ENCODE results near the gene MAPK10.

MAPK10 gene

GRCh38 chr4:86359944-86360478 is at the start of gene MAPK10:
Gene MAPK10, minus strand, starts transcription at chr4:86360053.
- DNase-seq (ENCODE audit: low read depth in 4 of 4, low spot score in 1 of 4), result peak in 2 of 4 experiments; percentile 2 to 7

DNA sequence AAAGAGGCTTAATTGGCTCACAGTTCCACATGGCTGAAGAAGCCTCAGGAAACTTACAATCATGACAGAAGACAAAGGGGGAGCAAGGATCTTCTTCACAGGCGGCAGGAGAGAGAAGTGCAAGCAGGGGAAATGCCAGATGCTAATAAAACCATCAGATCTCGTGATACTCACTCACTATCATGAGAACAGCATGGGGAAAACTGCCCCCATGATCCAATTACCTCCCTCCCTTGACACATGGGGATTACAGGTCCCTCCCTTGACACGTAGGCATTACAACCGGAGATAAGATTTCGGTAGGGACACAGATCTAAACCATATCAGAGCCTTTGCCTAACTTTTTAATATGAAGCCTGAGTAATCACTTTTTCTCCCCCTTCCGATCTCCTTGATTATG is 43.7 kb upstream of the MAPK10 start:
- DNase-seq (ENCODE audit: low read depth in 4 of 4, low spot score in 1 of 4), result no peak

GRCh38 chr4:86401826-86402225 is 42.0 kb upstream of the MAPK10 start:
- DNase-seq (ENCODE audit: low read depth in 4 of 4, low spot score in 1 of 4), result no peak

GRCh38 chr4:86400216-86400615 is 40.4 kb upstream of the MAPK10 start:
- DNase-seq (ENCODE audit: low read depth in 4 of 4, low spot score in 1 of 4), result no peak

DNA sequence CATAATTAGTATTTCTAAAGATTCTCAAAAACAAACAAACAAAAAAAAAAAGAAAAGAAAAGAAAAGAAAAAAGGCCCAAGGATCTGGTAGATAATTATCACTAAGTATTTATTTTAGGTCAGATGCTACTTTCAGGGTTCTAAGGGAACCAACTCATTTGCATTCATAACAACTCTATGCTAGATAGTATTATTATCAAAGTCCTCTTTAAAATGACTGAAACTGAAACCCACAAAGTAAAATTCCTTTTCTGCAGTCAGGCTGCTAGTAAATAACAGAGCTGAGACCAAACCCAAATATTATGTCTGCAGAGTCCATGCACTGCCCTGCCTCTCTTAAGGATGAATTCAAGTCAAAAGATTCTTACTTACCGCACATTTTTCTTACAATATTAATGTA is 38.3 kb upstream of the MAPK10 start:
- no peak for DNase-seq (ENCODE audit: low read depth in 4 of 4, low spot score in 1 of 4)

DNA sequence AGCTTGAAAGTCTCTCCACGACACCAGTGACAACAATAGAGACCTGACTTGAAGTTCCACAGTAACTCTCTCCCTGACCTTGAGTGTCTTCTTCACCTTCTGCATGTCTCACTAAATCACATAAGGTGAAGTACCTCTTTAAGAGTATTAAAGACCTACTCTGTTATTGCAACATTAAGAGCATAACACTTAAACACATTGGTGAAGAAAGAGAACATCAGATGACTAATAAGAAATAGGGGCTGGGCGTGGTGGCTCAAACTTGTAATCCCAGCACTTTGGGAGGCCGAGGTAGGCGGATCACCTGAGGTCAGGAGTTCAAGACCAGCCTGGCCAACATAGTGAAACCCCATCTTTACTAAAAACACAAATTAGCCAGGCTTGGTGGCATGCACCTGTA is 33.9 kb upstream of the MAPK10 start:
- DNase-seq (ENCODE audit: low read depth in 4 of 4, low spot score in 1 of 4), result no peak

DNA sequence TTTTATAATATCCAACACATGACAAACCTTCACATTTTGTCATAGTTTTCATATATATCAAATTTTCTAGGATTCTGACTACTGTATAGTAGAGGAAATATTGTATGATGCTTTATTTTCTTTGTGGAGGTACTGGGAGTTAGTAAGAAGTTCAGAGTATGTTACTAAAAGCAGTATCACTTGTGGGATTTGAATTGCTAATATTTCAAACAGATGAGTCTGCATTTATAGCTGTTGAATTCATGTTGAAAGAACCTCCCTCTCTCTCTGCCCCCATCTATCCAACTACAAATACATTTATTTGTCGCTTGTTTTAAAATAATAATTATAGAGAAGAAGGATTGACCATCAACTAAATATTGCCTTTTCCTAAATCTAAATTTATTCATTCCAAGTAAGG is 29.8 kb upstream of the MAPK10 start:
- no peak for DNase-seq (ENCODE audit: low read depth in 4 of 4, low spot score in 1 of 4)

- DNase-seq (ENCODE audit: low read depth in 4 of 4, low spot score in 1 of 4), result no peak
These were observed 28.4 kb upstream of the MAPK10 start for GRCh38 chr4:86388252-86388651.

- DNase-seq (ENCODE audit: low read depth in 4 of 4, low spot score in 1 of 4), result no peak
These were observed 27.1 kb upstream of the MAPK10 start for GRCh38 chr4:86386817-86387415.

- DNase-seq (ENCODE audit: low read depth in 4 of 4, low spot score in 1 of 4), result no peak
These were observed 26.3 kb upstream of the MAPK10 start for GRCh38 chr4:86386201-86386600.

DNA sequence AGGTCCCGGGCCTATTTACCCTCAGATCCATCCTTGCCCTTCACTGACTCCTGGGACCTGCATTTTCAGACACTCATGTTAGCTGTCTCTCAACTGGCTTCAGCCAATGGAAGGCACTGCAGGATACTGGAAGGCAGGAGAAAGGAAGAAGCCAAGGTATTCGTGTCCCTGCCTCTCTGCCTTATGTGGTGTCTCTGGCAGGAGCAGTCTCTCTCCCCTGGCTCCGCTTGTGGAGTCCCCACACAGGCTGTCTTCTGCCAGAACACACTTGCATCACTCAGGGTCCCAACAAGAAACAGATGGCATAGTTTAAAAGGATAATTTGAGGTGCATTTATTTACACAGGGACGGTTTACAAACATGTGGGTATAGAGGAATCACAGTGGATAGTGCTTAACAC is 21.6 kb upstream of the MAPK10 start:
- DNase-seq (ENCODE audit: low read depth in 4 of 4, low spot score in 1 of 4), result no peak

DNA sequence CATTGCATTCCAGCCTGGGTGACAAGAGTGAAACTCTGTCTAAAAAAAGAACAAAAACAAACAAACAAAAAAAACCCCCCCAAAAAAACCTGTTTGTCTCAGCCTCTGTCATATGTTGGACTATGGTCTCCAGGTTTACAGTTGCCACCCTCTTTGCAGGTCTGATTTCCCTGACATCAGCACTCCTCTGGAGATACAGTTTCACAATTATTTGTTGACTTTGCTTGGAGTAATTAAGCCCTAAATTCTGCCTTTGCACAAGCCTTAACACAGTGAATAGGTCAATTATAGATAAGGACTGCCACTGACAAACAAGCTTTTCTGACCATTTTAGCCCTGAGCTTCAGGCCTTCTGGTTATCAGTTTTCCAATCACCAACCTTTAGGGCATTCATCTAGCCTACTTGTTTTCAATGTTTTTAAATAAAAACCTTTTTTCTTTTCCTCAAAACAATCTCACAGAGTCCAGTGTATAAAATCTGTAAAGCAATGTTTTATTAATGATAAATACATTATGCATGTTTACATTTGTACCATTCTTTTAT is 20.4 kb upstream of the MAPK10 start:
- DNase-seq (ENCODE audit: low read depth in 4 of 4, low spot score in 1 of 4), result no peak

DNA sequence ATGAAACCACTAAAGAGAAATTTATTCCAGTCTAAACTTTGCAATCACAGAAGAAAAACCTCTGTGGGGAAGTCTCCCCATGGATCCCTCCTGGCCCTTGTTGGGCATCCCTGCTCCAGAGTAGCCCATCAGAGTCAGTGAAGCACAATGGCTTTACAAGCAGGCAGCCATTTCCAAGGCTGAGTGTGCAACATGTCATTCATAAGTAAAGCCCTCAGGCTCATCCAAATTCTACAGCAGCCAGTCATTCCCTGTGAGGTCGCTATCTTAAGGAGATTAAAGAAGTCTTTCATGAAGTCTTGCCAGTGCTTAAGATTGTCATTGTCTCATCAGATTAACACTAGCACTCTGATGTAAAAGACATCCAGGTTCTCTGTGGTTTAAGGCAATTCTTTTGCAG is 17.0 kb upstream of the MAPK10 start:
- no peak for DNase-seq (ENCODE audit: low read depth in 4 of 4, low spot score in 1 of 4)

DNA sequence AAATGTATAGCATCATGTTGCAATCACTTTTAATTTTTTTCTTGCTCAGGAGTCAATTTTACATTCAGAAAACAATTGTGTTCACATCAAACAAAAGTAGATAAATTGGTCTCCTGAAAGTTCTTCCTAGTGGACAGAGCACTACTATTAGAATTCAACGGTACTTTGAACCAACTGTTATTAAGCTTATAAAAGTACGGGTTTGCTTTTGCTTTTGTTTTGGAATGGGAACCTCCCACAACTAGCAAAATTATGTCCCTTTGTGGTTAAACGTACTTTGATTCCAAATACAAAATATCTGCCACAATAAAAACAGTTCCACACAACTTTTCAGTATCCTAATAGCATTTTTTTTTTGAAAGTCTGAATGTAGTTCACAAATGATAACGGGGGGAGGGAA is 8.6 kb upstream of the MAPK10 start:
- no peak for DNase-seq (ENCODE audit: low read depth in 4 of 4, low spot score in 1 of 4)

GRCh38 chr4:86367577-86367976 is 7.7 kb upstream of the MAPK10 start:
- no peak for DNase-seq (ENCODE audit: low read depth in 4 of 4, low spot score in 1 of 4)

GRCh38 chr4:86366920-86367319 is 7.1 kb upstream of the MAPK10 start:
- DNase-seq (ENCODE audit: low read depth in 4 of 4, low spot score in 1 of 4), result no peak

DNA sequence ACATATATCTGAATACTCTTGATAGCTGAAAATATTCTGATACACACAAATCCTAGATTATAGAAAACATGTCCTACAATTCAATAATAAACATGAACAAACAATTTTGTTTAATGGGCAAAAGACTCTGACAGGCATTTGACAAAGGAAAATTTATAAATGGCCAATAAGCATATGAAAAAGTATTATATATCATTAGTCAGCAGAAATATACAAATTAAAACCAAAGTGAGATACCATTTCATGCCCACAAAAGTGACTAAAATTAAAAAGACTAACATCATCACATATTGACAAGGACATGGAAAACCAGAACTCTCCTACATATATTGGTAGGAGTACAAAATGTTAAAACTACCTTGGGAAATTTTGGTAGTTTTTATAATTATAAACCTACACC is 2.7 kb upstream of the MAPK10 start:
- no peak for DNase-seq (ENCODE audit: low read depth in 4 of 4, low spot score in 1 of 4)

DNA sequence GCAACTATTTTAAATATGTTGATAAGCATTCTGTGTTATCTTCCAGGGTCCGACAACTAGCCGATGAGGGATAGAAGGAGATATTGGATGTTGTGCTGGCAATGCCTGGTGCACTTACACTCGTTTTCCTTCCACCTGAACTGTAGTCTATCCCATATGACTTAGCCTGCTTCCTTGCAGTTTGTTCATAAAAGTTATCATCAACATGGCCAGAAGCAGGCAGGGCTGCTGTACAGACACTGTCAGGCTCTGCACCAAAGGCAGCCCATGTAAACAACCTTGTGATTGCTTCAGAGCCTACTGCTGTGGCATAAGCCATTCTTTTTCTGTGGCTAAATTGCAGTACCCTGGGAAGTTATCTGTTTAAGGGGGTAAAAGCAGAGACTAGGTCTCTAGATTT is 1.6 kb downstream of the MAPK10 start:
- DNase-seq (ENCODE audit: low read depth in 4 of 4, low spot score in 1 of 4), result no peak

GRCh38 chr4:86357608-86358007 is 2.2 kb downstream of the MAPK10 start:
- no peak for DNase-seq (ENCODE audit: low read depth in 4 of 4, low spot score in 1 of 4)

DNA sequence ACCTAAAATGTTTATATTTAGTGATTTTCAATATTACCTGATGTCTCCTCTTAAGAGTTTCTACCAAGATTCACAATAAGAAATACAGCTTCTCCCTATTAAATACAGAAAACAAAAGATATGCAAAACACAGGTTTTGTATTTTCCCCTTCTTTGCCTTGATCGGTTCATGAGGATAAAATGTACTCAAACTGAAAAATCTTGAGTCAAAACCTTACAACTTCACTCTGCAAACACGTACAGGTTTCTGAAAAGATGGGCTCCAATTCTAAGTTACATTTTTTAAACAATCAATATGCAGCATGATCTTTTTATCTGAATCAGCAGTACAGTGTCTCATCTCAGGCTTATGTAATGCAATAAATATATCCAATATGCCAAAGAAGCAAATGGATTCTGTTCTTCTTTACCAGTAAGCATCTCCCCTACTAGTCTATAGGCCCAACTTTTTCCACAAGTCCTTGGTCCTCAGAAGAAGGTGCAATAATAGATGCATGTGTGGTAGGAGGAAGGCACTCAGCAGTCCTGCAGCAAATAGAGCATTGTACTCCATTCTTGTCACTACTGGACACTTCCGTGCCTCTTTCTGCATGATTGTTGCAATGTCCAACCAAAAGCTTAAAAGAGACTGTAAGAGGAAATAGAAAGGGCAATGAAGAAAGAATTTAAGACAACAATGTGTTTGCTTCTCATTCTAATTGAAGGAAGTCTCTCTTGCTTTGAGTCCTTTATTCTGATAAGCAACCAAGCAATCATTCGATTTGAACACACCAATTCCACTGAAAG is 3.2 kb downstream of the MAPK10 start:
- no peak for DNase-seq (ENCODE audit: low read depth in 4 of 4, low spot score in 1 of 4)

DNA sequence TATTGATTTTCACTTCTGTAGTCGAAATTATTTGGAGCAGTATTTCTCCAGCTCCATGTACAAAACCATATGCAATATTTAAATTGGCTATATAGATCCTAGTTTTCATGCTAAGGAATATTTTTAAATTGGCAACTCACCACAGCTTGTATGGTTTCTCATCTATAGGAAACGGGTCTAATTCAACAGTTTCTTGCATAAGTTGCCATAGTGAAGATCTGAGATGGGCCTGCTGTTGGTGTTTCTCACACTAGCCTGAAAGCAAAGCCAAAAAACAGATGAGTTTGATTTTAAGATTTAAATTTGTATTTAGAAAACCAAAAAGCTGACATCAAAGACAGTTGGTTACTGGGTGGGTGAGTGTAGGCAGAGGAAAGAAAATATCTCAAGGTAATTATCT is 5.5 kb downstream of the MAPK10 start:
- no peak for DNase-seq (ENCODE audit: low read depth in 4 of 4, low spot score in 1 of 4)

- no peak for DNase-seq (ENCODE audit: low read depth in 4 of 4, low spot score in 1 of 4)
These were observed 13.5 kb downstream of the MAPK10 start for GRCh38 chr4:86346320-86346719.

All from stimulated activated CD4-positive, alpha-beta T cell treated with anti-CD3 and anti-CD28 coated beads, Interleukin-1b, Interleukin-23, amount 100 ng/mL, for 24 hours (primary cell).